ENCODE results near the gene ADAMTS9.

ADAMTS9 gene

GRCh38 chr3:64530434-64531049 is 157.3 kb downstream of the ADAMTS9 start:
- DNase-seq, result no peak

GRCh38 chr3:64523324-64523723 is 164.5 kb downstream of the ADAMTS9 start:
- no peak for DNase-seq

GRCh38 chr3:64520334-64520733 is 167.5 kb downstream of the ADAMTS9 start:
- DNase-seq, result no peak

- no peak for DNase-seq
These were observed 168.8 kb downstream of the ADAMTS9 start for GRCh38 chr3:64518950-64519349.

- no peak for DNase-seq
These were observed 169.3 kb downstream of the ADAMTS9 start for GRCh38 chr3:64518496-64518895.

GRCh38 chr3:64514889-64515288 is 172.9 kb downstream of the ADAMTS9 start:
- no peak for DNase-seq

GRCh38 chr3:64509206-64509605 is 178.6 kb downstream of the ADAMTS9 start:
- no peak for DNase-seq

GRCh38 chr3:64508140-64508539 is 179.7 kb downstream of the ADAMTS9 start:
- DNase-seq, result no peak

GRCh38 chr3:64506255-64506654 is 181.5 kb downstream of the ADAMTS9 start:
- no peak for DNase-seq

GRCh38 chr3:64505419-64505818 is 182.4 kb downstream of the ADAMTS9 start:
- DNase-seq, result no peak

GRCh38 chr3:64502284-64502683 is 185.5 kb downstream of the ADAMTS9 start:
- DNase-seq, result no peak

- no peak for DNase-seq
These were observed 186.4 kb downstream of the ADAMTS9 start for GRCh38 chr3:64501298-64501906.

- DNase-seq, result no peak
These were observed 190.9 kb downstream of the ADAMTS9 start for GRCh38 chr3:64496786-64497490.

- no peak for DNase-seq
These were observed 191.9 kb downstream of the ADAMTS9 start for GRCh38 chr3:64495781-64496334.

- DNase-seq, result no peak
These were observed 192.5 kb downstream of the ADAMTS9 start for GRCh38 chr3:64495121-64495780.

- no peak for DNase-seq
These were observed 193.3 kb downstream of the ADAMTS9 start for GRCh38 chr3:64494526-64494925.

GRCh38 chr3:64493149-64493548 is 194.7 kb downstream of the ADAMTS9 start:
- no peak for DNase-seq

- DNase-seq, result no peak
These were observed 196.0 kb downstream of the ADAMTS9 start for GRCh38 chr3:64491843-64492242.

- no peak for DNase-seq
These were observed 197.5 kb downstream of the ADAMTS9 start for GRCh38 chr3:64490180-64490724.

GRCh38 chr3:64489361-64490044 is 198.3 kb downstream of the ADAMTS9 start:
- DNase-seq, result no peak

GRCh38 chr3:64488939-64489338 is 198.9 kb downstream of the ADAMTS9 start:
- DNase-seq, result no peak

GRCh38 chr3:64484289-64484992 is 203.4 kb downstream of the ADAMTS9 start:
- DNase-seq, result peak; percentile 45
